Osteocyte (in vitro differentiated cells): Measurements from ENCODE around the gene LAMA5. TPM values are rescaled to one million over a fixed set of nuclear protein-coding genes. Genes with fewer than 3 reads are reported as not detected.

Experiments
- DNase-seq: peaks from one replicate; pipeline ENCODE4 v3.0.0; 2021; ENCODE audit warnings: mixed read lengths; ENCODE audit not compliant: unreplicated experiment; ENCODE audit errors: extremely low spot score
- H3K27ac Mint-ChIP-seq: one replicate; pipeline ENCODE4 v1.8.0; 2021; ENCODE audit warnings: mild to moderate bottlenecking, mixed read lengths; ENCODE audit not compliant: unreplicated experiment
- H3K27me3 Mint-ChIP-seq: one replicate; pipeline ENCODE4 v1.8.0; 2021; ENCODE audit warnings: mixed read lengths; ENCODE audit not compliant: unreplicated experiment
- H3K36me3 Mint-ChIP-seq: one replicate; pipeline ENCODE4 v1.8.0; 2021; ENCODE audit warnings: mixed read lengths; ENCODE audit not compliant: unreplicated experiment
- H3K4me1 Mint-ChIP-seq: one replicate; pipeline ENCODE4 v1.8.0; 2021; ENCODE audit warnings: mixed read lengths; ENCODE audit not compliant: unreplicated experiment
- H3K4me3 Mint-ChIP-seq: one replicate; pipeline ENCODE4 v1.8.0; 2021; ENCODE audit warnings: mild to moderate bottlenecking, moderate library complexity, mixed read lengths; ENCODE audit not compliant: unreplicated experiment
- H3K9me3 Mint-ChIP-seq: one replicate; pipeline ENCODE4 v1.8.0; 2021; ENCODE audit warnings: mixed read lengths; ENCODE audit not compliant: unreplicated experiment
- CTCF ChIP-seq: fragments of 200-600 bp; sonication (generic); IDR thresholded peaks from 2 replicates; pipeline ENCODE4 v1.5.0; 2021; ENCODE audit warnings: antibody characterized with exemption, mild to moderate bottlenecking, moderate library complexity
- long read RNA-seq: library from polyadenylated mRNA; unstranded; transcript quantifications from one replicate; pipeline ENCODE4 v2.0.0, GENCODE V29; 2021
- total RNA-seq: library from RNA; stranded (reverse); gene quantifications from 2 replicates; pipeline ENCODE4 v1.2.1, GENCODE V29; 2021

LAMA5 gene
- total RNA-seq, result 201 and 204 TPM in 2 replicates
- long read RNA-seq, result 0 reads

- Mint-ChIP-seq H3K9me3 (no peaks in the 10 kb centered on the region), H3K4me1 (peaks cover 59% of the 10 kb centered on the region), H3K4me3 (peak within 1 kb of the TSS; percentile 65), H3K27me3 (no peaks in the 10 kb centered on the region), H3K36me3 (no peaks in the 10 kb centered on the region), H3K27ac (no peak within 1 kb of the TSS)
- no peak for DNase-seq
- no peak for TF ChIP-seq CTCF
These were observed at the start of gene LAMA5 for GRCh38 chr20:62367136-62367632. LAMA5 (minus strand) TSS chr20:62367312; CDS start chr20:62367245, 67 bp downstream.

DNA sequence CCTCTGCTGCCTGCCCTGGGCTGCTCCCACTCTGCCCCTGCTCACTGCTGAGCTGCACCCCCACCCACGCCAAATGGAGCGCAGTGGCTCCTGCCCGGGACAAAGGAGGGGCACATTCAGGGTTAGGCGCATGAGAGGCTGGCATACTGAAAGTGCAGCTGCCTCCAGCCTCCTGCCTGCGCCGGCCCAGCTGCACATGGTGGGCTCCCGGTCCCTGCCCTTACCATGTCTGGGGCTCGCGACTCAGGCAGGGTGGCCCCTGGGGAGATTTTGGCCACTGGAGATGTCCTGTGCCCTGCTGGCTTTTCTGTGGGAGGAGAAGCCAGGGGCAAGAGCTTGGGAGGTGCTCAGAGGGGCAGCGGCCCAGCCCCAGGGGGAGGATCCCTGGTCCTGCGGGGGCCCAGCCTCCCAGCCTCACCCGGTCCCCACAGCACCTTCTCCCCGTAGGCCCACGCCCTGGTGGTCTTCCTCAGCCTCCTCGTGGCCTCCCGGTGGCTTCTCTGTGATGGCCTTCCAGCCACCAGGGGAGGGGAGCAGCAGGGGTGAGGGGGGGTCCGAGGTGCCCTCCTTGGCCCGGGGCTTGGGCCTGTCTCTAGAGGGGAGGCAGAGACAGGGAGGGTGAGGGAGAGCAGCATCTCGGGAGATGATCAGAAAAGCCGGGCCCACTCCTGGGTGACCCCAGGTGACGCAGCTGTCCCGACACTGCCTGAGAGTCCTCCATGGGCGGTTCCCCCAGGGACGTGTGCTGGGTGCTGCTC is 48.4 kb upstream of the LAMA5 start:
- Mint-ChIP-seq H3K9me3 (no peaks in the 10 kb centered on the region), H3K36me3 (no peaks in the 10 kb centered on the region), H3K4me1 (no peaks in the 10 kb centered on the region), H3K27ac (no peak overlapping the region), H3K4me3 (no peak overlapping the region), H3K27me3 (no peaks in the 10 kb centered on the region)
- TF ChIP-seq CTCF, result no peak
- no peak for DNase-seq

DNA sequence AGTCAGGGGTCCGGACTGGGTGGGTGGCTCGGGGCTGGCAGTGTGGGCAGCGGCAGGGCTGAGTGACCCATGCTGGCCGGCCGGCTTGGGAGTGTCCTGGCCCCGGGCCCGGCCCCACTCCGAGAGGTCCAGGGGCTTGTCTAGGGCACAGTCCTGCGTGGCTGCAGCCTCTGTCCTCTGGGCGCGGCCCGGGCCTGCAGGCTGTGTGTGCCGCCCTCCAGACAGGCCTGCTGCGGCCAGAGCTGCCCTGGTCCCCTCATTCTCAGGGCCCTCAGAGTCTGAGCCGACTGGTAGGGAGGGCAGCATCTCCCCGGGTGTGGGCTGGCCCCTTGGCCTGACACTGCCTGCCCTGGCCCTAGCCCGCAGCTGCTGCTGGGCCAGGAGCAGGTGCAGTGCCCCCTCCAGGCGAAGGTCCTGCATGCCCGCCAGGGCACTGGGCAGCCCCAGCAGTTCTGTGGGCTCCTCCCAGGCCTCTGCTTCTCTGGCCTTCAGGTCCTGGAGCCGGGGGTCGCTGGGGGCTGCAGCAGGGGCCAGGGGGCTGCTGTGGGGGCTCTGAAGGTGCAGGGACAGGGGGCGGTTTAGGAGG is 46.9 kb upstream of the LAMA5 start:
- Mint-ChIP-seq H3K27me3 (no peaks in the 10 kb centered on the region), H3K4me1 (peaks cover 9% of the 10 kb centered on the region), H3K9me3 (no peaks in the 10 kb centered on the region), H3K4me3 (no peak overlapping the region), H3K27ac (no peak overlapping the region), H3K36me3 (no peaks in the 10 kb centered on the region)
- peak; percentile 19 for TF ChIP-seq CTCF
- DNase-seq, result no peak

GRCh38 chr20:62413025-62413570 is 46.0 kb upstream of the LAMA5 start:
- H3K27me3 Mint-ChIP-seq, result no peaks in the 10 kb centered on the region
- no peak for TF ChIP-seq CTCF
- DNase-seq, result no peak

More at GRCh38 chr20:62413025-62413570, 46.0 kb upstream of the LAMA5 start:
- Mint-ChIP-seq H3K4me3 (no peak overlapping the region), H3K27ac (no peak overlapping the region), H3K4me1 (peaks cover 9% of the 10 kb centered on the region), H3K9me3 (no peaks in the 10 kb centered on the region), H3K36me3 (no peaks in the 10 kb centered on the region)
